GM12892 (cell line): Measurements from ENCODE around the gene WDR83.

Experiments used
- POLR2A ChIP-seq: IDR thresholded peaks from 2 replicates; pipeline ENCODE4 v1.6.1; 2011; ENCODE audit warnings: low read depth, low read length, control low read depth
- POLR2AphosphoS5 ChIP-seq: IDR thresholded peaks from 2 replicates; pipeline ENCODE4 v1.6.1; 2011; ENCODE audit warnings: low read depth, low read length, control low read depth
- TAF1 ChIP-seq: IDR thresholded peaks from 2 replicates; pipeline ENCODE4 v1.6.1; 2011; ENCODE audit warnings: low read depth, mild to moderate bottlenecking, control low read depth, low read length, borderline replicate concordance

GRCh38 chr19:12665671-12666264 lies 839 bp upstream of the WDR83 start:
- TF ChIP-seq TAF1 (no peak), POLR2A (no peak), POLR2AphosphoS5 (no peak)
